Astrocyte (in vitro differentiated cells and primary cell): ENCODE data around the gene P4HA1.

Source experiments
- CTCF ChIP-seq: IDR thresholded peaks from 2 replicates; pipeline ENCODE4 v1.5.1; 2011; ENCODE audit warnings: low read depth, mild to moderate bottlenecking, inconsistent platforms, low read length, moderate library complexity; ENCODE audit not compliant: insufficient read depth
- EZH2 ChIP-seq: IDR thresholded peaks from 2 replicates; pipeline ENCODE4 v1.6.1; 2012; ENCODE audit warnings: mild to moderate bottlenecking, low read length, inconsistent platforms; ENCODE audit not compliant: insufficient read depth

GRCh38 chr10:73000973-73001372 is 95.7 kb downstream of the P4HA1 start:
- TF ChIP-seq CTCF (no peak), EZH2 (no peak)
